Esophagus squamous epithelium (tissue), 5 donors: ENCODE measurements around the gene LY86. TPM values are rescaled to one million over a fixed set of nuclear protein-coding genes. Genes with fewer than 3 reads are reported as not detected.
A peak's percentile ranks its signal among the peaks of the same experiment; 100 is the strongest.

Source experiments
- DNase-seq: peaks from one replicate; lab custom pipeline; 2025; lab: John Stamatoyannopoulos, UW
- H3K27ac ChIP-seq, 4 donors: fragments of 200-600 bp; sonication (generic); one replicate each; pipeline ENCODE4 v1.5.1; 2016 to 2019; ENCODE audit warnings: mild to moderate bottlenecking in 1 of 4
- H3K27me3 ChIP-seq, 4 donors: fragments of 200-600 bp; sonication (generic); 1 replicate in 3 of 4; 2 replicates in 1 of 4; pipeline versions ENCODE4 v1.5.1 to v1.6.0; 2017 to 2021; ENCODE audit warnings: antibody characterized with exemption in 1 of 4
- H3K36me3 ChIP-seq, 3 donors: fragments of 200-600 bp; sonication (generic); one replicate each; pipeline ENCODE4 v1.5.1; 2016 to 2019
- H3K4me1 ChIP-seq, 3 donors: fragments of 200-600 bp; sonication (generic); one replicate each; pipeline ENCODE4 v1.5.1; 2017 to 2019
- H3K4me3 ChIP-seq, 4 donors: fragments of 200-600 bp; sonication (generic); 1 replicate in 3 of 4; 2 replicates in 1 of 4; pipeline ENCODE4 v1.5.1; 2016 to 2019; ENCODE audit warnings: mild to moderate bottlenecking in 2 of 4, moderate library complexity in 1 of 4
- H3K9me3 ChIP-seq, 3 donors: fragments of 200-600 bp; sonication (generic); one replicate each; pipeline ENCODE4 v1.5.1; 2016 to 2019
- CTCF ChIP-seq, 6 experiments: fragments of 450-650 bp in 4 of 6; fragments of 200-600 bp in 2 of 6; sonication (generic) in 2 of 6; IDR thresholded peaks; one replicate each; pipeline ENCODE4 v1.5.1; 2016 to 2019; ENCODE audit warnings: antibody characterized with exemption in 6 of 6, mild to moderate bottlenecking in 4 of 6, moderate library complexity in 4 of 6
- POLR2A ChIP-seq, 4 donors: fragments of 450-650 bp; IDR thresholded peaks; one replicate each; pipeline ENCODE4 v1.6.1; 2017; ENCODE audit warnings: antibody characterized with exemption in 4 of 4, mild to moderate bottlenecking in 4 of 4, moderate library complexity in 3 of 4
- WGBS, 2 donors: methylation state at CpG; one replicate each; pipeline ENCODE4 v1.1.5; 2018; 5-methylcytosine and 5-hydroxymethylcytosine counted together
- intact Hi-C: fragments of 100-400 bp; cut with DNase I; formaldehyde crosslinking; loops from one replicate; pipeline ENCODE4 v1.15.0; 2022
- total RNA-seq, 4 donors: library from RNA; depleted of rRNA; stranded (reverse); fragments of >200 nt; gene quantifications; one replicate each; pipeline ENCODE4 v1.1.0, GENCODE V29; 2016
- donor health status: DM: yes; HTN: yes; CAD: no.

The LY86 gene
- total RNA-seq, 4 donors from 2014 or later, result 2.3 TPM; not detected in 2

DNA sequence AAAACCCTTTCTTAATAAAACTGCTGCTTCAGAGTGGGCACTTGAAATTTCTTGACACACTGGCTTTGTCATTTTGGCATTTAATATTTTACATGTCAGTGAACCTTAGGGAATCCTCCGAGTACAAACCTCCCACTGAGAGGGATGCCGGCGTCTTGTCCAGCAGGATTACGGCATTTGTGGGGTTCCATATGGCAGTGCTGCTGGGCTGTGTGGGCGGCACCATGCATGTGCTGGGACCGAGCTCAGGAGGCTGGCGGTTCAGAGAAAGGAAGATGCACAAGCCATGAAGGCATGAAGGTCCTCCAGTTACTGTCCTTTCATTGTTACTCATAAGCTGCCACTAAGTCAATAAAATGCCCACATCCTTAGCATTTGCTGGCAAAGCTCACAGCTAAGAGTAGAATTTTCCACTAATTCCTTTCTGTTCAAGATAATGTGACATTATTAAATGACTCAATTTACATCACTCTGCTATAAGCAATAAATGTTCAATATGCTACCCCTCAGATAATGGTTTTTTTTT lies 61.4 kb downstream of the LY86 start:
- Histone ChIP-seq H3K4me1 (peaks cover 0 to 7% (median 0%) of the 10 kb centered on the region in 3 donors), H3K36me3 (no peaks in the 10 kb centered on the region), H3K27me3 (peaks cover 0 to 13% (median 0%) of the 10 kb centered on the region in 4 donors), H3K9me3 (no peaks in the 10 kb centered on the region), H3K4me3 (no peak overlapping the region), H3K27ac (no peak overlapping the region)
- 90 to 93% methylated on average over 6 to 7 of the region's 7 CpGs for WGBS, 2 donors
- intact Hi-C loops, result no loop called here
- no peak for DNase-seq
- TF ChIP-seq CTCF (IDR thresholded peaks at IDR 0.05), result no peak
- TF ChIP-seq POLR2A (IDR thresholded peaks at IDR 0.05), result no peak

DNA sequence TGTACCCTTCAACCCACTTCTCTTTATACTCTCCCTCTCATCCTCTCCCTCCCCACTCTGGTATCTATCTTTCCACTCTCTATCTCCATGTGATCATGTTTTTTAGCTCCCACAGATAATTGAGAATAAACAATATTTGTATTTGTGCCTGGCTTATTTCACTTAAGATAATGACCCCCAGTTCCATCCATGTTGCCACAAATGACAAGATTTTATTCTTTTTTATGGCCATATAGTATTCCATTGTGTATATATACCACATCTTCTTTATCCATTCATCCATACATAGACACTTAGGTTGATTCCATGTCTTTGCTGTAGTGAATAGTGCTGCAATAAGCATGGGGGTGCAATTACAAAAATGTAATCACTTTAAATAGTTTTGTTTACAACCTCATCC lies 62.3 kb downstream of the LY86 start:
- peaks cover 0 to 5% (median 0%) of the 10 kb centered on the region in 3 donors for H3K4me1 ChIP-seq
- peaks cover 0 to 13% (median 0%) of the 10 kb centered on the region in 4 donors for H3K27me3 ChIP-seq
- no peak overlapping the region for H3K4me3 ChIP-seq
- DNase-seq, result no peak
- TF ChIP-seq POLR2A (IDR thresholded peaks at IDR 0.05), result no peak
- TF ChIP-seq CTCF (IDR thresholded peaks at IDR 0.05), result no peak
- H3K27ac ChIP-seq, result no peak overlapping the region
- intact Hi-C loops, result no loop called here
- no peaks in the 10 kb centered on the region for H3K9me3 ChIP-seq
- H3K36me3 ChIP-seq, result no peaks in the 10 kb centered on the region

DNA sequence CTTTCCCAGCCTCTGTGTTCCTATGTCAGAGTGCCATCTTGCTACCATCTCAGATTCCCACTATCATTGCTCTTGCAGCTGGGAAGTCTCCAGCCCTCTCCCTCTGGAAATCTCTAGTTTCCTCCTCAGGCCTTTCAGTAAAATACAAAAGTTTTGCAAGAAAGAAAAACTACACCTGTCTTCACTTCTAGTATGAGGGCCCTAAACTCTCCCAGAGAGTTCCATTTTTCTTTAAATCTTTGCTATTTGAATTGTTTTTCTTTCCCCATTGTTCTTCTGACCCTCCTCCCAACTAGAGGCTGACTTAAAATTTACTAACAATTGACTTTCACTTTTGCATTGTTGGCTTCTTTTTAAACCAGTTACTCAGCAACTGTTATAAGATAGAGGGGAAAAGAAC lies 62.8 kb downstream of the LY86 start:
- Histone ChIP-seq H3K4me1 (peaks cover 0 to 5% (median 0%) of the 10 kb centered on the region in 3 donors), H3K4me3 (no peak overlapping the region), H3K9me3 (no peaks in the 10 kb centered on the region), H3K27me3 (peaks cover 0 to 13% (median 0%) of the 10 kb centered on the region in 4 donors), H3K27ac (no peak overlapping the region), H3K36me3 (no peaks in the 10 kb centered on the region)
- no peak for DNase-seq
- TF ChIP-seq POLR2A (IDR thresholded peaks at IDR 0.05) (no peak), CTCF (IDR thresholded peaks at IDR 0.05) (no peak)
- intact Hi-C loops, result no loop called here

DNA sequence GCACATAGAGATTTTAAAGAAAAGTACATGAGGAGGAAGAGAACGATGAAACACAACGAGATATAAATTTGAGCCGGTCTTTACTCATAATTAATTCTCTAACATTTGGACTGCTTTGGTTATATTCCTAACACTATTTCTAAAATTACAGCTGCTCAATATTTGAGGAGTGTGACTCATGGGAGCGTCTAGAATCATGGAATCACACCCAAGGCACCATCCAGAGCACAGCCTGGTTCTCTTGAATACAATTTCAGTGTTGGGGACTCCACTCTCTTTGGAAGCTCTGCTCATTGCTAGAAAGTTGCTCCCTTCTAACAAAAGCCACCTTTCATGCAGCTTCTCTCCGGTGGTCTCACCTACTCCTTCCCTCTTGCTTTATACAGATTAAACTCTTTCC lies 64.4 kb downstream of the LY86 start:
- Histone ChIP-seq H3K27ac (no peak overlapping the region), H3K36me3 (no peaks in the 10 kb centered on the region), H3K9me3 (no peaks in the 10 kb centered on the region), H3K4me1 (peaks cover 0 to 5% (median 0%) of the 10 kb centered on the region in 3 donors), H3K27me3 (peaks cover 0 to 5% (median 0%) of the 10 kb centered on the region in 4 donors), H3K4me3 (no peak overlapping the region)
- TF ChIP-seq CTCF (IDR thresholded peaks at IDR 0.05), result no peak
- TF ChIP-seq POLR2A (IDR thresholded peaks at IDR 0.05), result no peak
- DNase-seq, result no peak
- 76 to 81% methylated on average over 5 of the region's 5 CpGs for WGBS, 2 donors
- intact Hi-C loops, result no loop called here

GRCh38 chr6:6654599-6655575 lies 66.4 kb downstream of the LY86 start:
- 69 to 79% methylated on average over 14 to 15 of the region's 16 CpGs for WGBS, 2 donors
- DNase-seq, result no peak
- Histone ChIP-seq H3K36me3 (no peaks in the 10 kb centered on the region), H3K27me3 (peaks cover 0 to 5% (median 0%) of the 10 kb centered on the region in 4 donors), H3K4me1 (peaks cover 0 to 5% (median 0%) of the 10 kb centered on the region in 3 donors), H3K9me3 (no peaks in the 10 kb centered on the region), H3K4me3 (no peak overlapping the region), H3K27ac (peak overlapping the region in 2 of 4 donors; percentile 36 to 42)
- TF ChIP-seq CTCF (IDR thresholded peaks at IDR 0.05) (no peak), POLR2A (IDR thresholded peaks at IDR 0.05) (no peak)
- intact Hi-C loops, result no loop called here
